Femur (tissue), 1 donor: ENCODE measurements around the gene MTARC2.
"Not testable (repeated sequence)": the region's sequence is repeated elsewhere in the genome, so short reads cannot be mapped to it uniquely, and the experiment has no call there.

Experiments used
- DNase-seq: peaks from one replicate; pipeline ENCODE4 v3.0.0-alpha.2; 2017

MTARC2 gene

DNA sequence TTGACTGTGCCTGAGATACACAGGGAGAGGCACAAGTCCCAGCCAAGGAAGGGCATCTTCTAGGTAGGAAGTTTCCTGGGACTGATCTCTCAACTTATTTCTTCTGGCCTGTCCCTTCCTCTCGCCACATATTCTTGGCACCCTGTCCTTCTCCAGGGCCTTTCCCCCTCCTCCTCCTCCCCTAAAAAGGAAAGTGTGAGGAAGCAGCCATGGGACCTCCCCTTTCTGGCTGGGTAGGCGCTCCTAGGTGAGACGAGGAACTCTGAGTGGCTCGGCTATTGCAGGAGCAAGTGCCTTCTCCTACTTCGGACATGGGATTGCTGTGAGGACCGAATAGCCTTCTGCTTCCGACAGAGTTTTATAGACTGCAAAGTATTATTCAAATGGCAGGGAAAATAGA is 15.5 kb upstream of the MTARC2 start:
- no peak for DNase-seq

GRCh38 chr1:220733086-220733601 is 15.0 kb upstream of the MTARC2 start:
- peak; percentile 87 for DNase-seq

DNA sequence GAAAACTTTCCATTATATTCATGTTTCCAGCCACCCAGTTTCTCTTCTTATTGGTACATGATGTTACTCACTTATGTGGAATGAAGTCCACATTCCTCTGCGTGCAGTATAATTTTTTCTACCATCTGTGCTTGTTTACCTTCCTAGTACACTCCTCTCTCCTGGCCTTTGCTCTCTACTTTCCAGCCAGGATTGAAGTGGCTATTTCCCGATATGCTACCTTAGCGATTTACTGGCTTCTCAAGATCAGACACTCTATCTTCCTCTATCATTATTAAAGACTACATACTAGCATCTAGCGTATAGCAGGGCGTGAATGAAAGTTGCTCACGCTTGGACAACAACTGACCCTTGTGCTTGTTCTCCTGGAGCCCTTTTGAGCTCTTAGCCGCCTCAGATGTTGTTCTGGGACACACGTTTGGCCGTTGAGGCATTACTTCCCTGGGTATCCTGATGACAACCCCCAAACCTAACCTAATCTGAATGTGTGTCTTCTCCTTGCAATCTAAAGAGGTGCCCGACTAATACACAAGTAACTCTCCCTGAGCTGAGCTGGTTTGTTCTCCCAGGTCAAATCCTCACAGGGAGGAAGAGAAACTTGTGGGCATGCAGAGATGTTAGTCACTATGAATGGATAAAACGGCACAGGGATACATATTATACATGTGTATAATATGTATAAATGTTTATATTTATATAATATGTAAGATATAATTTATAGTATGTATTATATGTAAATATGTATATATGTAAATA is 13.4 kb upstream of the MTARC2 start:
- no peak for DNase-seq

- not testable (repeated sequence) for DNase-seq
Observed at GRCh38 chr1:220736283-220736682, 11.8 kb upstream of the MTARC2 start.

DNA sequence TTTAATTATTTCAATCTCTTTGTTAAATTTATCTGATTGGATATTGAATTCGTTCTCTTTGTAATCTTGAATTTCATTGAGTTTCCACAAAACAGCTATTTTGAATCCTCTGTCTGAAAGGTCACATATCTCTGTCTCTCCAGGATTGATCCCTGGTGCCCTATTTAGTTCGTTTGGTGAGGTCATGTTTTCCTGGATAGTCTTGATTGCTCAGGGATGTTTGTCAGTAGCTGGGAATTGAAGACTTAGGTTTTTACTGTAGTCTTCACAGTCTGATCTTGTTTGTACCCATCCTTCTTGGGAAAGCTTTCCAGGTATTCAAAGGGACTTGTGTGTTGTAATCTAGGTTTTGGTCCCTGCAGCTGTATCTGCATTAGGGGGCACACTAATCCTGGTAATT is 6.8 kb upstream of the MTARC2 start:
- no peak for DNase-seq

DNA sequence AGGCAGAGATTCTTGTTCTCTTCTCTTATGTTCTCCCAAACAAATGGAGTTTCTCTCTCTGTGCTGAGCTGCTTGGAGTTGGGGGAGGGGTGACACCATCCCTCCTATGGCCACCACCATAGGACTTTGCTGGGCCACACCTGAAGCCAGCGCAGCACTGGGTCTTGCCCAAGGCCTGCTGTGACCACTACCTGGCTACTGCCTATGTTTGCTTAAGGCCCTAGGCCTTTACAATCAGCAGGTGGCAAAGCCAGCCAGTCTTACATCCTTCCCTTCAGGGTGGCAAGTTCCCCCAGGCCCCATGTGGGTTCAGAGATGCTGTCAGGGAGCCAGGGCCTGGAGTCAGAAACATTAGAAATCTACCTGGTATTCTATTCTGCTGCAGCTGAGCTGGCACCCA is 6.3 kb upstream of the MTARC2 start:
- DNase-seq = no peak

DNA sequence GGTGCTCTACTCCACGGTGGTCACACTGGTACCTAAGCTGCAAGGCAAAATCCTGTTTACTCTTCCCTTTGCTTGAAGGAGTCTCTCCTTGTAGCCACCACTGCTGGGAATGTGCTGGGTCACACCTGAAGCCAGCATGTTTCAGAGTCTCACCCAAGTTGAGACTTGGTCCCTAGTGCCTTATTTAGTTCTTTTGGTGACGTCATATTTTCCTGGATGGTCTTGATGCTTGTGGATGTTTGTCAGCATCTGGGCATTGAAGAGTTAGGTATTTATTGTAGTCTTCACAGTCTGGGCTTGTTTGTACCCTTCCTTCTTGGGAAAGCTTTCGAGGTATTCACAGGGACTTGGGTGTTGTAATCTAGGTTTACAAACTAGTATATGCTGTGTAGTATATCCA is 5.6 kb upstream of the MTARC2 start:
- DNase-seq = no peak

DNA sequence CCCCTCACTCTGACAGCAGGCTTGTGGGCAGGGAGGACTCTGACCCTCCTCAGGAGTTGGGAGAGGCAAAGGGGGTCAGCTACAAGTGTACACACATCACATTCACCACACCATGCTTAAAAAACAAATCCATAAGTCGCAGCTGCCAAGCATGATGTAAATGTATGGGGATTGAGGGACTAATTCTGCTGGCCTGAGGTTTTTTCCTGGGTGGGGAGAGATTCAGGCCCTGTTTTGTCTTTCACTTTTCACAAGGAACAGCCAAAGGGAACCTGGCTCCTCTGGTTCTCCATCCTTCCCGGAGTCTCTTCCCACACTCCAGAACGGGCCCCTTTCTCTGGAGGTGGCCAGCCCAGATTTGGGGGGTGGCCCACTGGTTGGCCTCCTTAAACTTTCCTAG is 1.3 kb upstream of the MTARC2 start:
- no peak for DNase-seq

DNA sequence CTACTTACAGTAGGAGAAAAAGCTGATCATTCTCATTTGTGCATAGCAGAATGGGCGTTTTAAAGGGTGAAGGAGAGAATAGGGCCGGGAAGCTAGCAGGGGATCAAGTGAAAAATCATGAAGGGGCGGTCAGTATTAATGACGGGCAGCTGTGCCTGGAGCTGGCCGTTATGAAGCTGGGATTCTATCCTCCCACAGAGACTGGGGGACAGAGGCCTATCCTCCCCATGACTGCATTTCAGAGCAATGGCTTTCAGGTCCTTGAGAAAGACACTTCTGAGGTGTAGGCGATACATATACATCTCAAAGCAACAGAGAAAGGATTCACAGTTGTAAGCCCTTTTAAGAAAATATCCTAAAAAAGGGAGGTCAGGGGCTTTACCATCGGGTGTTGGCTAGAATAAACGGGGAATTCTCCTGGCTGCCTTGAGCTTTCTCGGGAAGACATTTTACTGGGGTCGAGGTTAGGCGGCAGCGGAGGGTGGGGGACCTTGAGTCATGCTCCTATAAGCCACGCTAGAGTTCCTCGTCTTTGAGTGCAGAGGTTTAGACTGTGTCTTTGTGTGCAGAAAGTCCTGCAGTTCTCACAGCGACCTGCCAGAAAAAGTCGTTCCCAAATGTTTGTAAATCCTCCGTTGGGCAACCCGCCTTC is 559 bp upstream of the MTARC2 start:
- no peak for DNase-seq

DNA sequence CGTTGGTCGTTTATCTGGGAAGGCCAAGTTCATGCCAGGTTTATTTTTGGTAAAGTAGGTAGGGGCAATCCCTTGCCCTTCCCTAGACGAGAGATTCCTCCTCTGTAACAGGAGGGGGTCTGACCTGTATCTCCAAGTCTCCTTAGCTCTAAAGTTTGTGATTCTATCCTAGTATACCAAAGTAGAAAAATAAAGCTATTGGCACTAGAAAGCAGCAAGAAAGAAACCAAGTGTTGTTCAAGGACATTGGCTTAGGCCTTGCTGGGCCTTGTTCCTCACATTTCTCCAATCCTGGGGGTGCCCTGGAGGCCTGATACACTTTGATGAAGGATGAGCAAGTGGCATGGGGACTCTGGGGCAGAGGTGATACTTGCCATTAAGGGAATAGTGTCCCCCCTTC is 814 bp downstream of the MTARC2 start:
- no peak for DNase-seq

DNA sequence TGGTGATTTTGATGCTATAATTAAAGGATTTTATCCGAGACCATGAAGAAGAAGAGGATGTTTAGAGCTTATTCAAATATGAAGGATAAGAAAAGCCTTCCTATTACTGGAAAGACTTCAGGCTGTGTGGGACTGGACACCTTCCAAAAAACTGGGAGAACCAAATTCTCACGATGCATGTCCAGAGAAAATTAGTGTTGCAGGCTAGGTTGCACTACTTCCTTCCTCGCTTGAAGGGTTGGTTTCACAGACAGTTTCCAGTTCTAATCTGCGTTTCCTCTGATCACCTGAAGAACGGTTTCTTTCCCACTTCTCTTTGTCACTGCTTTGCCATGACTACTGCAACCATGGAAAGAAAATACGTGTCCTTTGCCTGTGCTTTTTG is 2.0 kb downstream of the MTARC2 start:
- peak; percentile 46 for DNase-seq

GRCh38 chr1:220751111-220751510 is 3.0 kb downstream of the MTARC2 start:
- no peak for DNase-seq

DNA sequence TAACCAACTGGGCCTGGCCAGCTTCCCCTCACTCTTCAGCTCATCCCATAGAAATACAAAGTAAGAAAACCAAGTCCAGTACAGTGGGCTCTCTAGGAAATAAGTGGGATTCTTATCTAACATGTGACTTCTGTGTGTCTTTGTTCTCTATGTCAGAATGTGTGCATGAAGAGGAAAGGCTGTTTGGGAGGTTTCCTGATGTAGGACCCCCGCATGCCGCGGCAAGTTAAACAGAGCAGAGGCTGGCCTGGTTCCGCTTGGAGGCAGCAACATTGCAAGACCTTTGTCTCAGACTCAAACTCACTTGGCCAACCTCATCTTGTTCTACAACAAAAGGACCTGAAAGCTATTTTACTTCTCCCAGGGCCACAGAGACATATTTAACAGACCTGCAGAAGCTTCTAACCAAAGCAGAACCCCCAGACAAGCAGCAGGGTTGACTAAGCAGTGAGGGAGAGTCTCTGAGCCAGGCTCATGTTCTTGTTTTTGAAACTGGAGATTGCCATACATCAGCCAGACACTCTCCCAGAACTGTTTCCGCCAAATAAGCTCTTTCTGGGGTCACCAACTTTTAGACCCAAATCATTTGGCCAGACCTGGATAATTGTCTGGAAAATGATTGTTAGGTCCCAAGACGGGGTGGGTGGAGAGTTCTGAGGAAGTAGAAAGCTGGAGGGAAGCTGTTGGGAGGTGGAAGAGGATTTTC is 6.2 kb downstream of the MTARC2 start:
- no peak for DNase-seq

GRCh38 chr1:220754918-220755295 is 6.8 kb downstream of the MTARC2 start:
- no peak for DNase-seq

DNA sequence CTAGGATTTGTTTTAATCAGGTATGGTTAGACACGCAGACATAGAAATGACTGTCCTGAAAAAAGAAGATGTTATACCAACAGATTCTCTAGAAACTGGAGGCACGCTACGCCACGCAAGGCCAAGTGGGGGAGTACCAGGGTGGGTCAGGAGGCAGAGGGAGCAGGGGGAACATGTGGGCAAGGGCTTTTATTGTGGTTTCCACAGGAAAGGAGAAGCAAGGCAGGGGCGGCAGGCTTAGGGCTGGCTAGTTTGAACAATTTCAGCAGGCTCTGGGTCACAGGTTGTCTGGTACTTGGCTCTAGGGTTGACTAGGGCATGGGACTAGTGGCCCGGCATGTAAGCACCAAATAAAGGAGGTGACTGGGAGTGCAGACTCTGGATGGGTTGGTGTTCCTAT is 7.2 kb downstream of the MTARC2 start:
- no peak for DNase-seq

DNA sequence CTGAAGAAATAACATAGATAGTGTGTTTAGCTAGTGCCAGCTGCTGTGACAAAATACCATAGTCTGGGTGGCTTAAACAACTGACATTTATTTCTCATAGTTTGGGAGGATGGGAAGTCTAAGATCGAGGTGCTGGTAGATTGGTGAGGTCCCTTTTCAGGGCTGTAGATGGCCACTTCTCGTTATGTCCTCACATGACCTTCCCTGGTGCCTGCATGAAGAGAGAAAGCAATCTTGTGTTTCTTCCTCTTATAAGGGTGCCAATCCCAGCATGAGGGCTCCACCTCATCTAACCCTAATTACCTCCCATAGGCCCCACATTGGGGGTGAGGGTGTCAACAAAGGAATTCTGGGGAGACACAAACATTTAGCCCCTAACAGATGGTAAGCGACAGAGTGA is 9.3 kb downstream of the MTARC2 start:
- no peak for DNase-seq

- DNase-seq = no peak
Observed at GRCh38 chr1:220759147-220759546, 11.0 kb downstream of the MTARC2 start.

GRCh38 chr1:220761688-220762427 is 13.7 kb downstream of the MTARC2 start:
- DNase-seq = no peak

DNA sequence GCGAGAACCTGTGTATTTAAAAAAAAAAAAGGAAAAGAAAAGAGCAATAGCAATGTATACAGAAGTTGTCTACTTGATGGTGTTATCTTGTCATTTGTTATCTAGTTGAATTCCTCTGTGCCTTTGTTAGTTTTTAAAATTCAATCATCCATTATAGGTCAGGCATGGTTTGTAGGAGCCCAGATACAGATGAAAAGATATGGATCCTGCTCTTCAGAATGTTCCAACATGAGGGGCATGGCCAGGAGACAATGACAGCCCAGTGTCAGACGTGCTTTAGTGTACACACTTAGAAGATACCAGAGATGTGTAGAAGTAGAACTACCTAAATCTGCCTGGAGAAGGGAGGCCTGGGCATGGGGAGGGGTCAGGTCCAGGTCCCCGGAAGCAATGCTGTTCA is 16.6 kb downstream of the MTARC2 start:
- no peak for DNase-seq

- no peak for DNase-seq
Observed at GRCh38 chr1:220767312-220768125, 19.4 kb downstream of the MTARC2 start.

GRCh38 chr1:220768126-220768601 is 20.0 kb downstream of the MTARC2 start:
- no peak for DNase-seq

- DNase-seq = no peak
Observed at GRCh38 chr1:220769205-220769604, 21.1 kb downstream of the MTARC2 start.
